Type B pancreatic cell (in vitro differentiated cells): Measurements from ENCODE around the gene MRPL1. TPM values are rescaled to one million over a fixed set of nuclear protein-coding genes. Genes with fewer than 3 reads are reported as not detected.

Source experiments
- DNase-seq: peaks from one replicate; pipeline ENCODE4 v3.0.0; 2021; ENCODE audit warnings: mixed read lengths; ENCODE audit not compliant: unreplicated experiment; ENCODE audit errors: extremely low spot score
- H3K27ac Mint-ChIP-seq: 2 replicates; pipeline ENCODE4 v1.8.0; 2021; ENCODE audit warnings: mild to moderate bottlenecking, mixed read lengths
- H3K27me3 Mint-ChIP-seq: 2 replicates; pipeline ENCODE4 v1.8.0; 2021; ENCODE audit warnings: mixed read lengths
- H3K36me3 Mint-ChIP-seq: 2 replicates; pipeline ENCODE4 v1.8.0; 2021; ENCODE audit warnings: mixed read lengths
- H3K4me1 Mint-ChIP-seq: one replicate; pipeline ENCODE4 v1.8.0; 2021; ENCODE audit warnings: mixed read lengths; ENCODE audit not compliant: unreplicated experiment
- H3K4me3 Mint-ChIP-seq: 2 replicates; pipeline ENCODE4 v1.8.0; 2021; ENCODE audit warnings: mild to moderate bottlenecking, mixed read lengths
- H3K9me3 Mint-ChIP-seq: 2 replicates; pipeline ENCODE4 v1.8.0; 2021; ENCODE audit warnings: mixed read lengths
- CTCF ChIP-seq: fragments of 200-600 bp; sonication (generic); conservative IDR thresholded peaks from 2 replicates; pipeline ENCODE4 v1.5.0; 2021; ENCODE audit warnings: antibody characterized with exemption, mild to moderate bottlenecking
- total RNA-seq: library from RNA; stranded (reverse); gene quantifications from 2 replicates; pipeline ENCODE4 v1.2.1, GENCODE V29; 2021; ENCODE audit warnings: low replicate concordance

Gene MRPL1
- total RNA-seq, 1 donor from 2014 or later, result 44.1 TPM

- peaks cover 15% of the 10 kb centered on the region for H3K36me3 Mint-ChIP-seq
- peaks cover 21% of the 10 kb centered on the region for H3K4me1 Mint-ChIP-seq
- H3K9me3 Mint-ChIP-seq, result no peaks in the 10 kb centered on the region
- DNase-seq, result no peak
- no peak overlapping the region for H3K4me3 Mint-ChIP-seq
- no peaks in the 10 kb centered on the region for H3K27me3 Mint-ChIP-seq
- H3K27ac Mint-ChIP-seq, result no peak overlapping the region
- TF ChIP-seq CTCF, result no peak
These were observed 2.6 kb downstream of the MRPL1 start for GRCh38 chr4:77865259-77865658.

- peaks cover 8% of the 10 kb centered on the region for H3K36me3 Mint-ChIP-seq
- no peak for DNase-seq
- H3K27ac Mint-ChIP-seq, result no peak overlapping the region
- H3K4me1 Mint-ChIP-seq, result peaks cover 9% of the 10 kb centered on the region
- H3K9me3 Mint-ChIP-seq, result no peaks in the 10 kb centered on the region
- TF ChIP-seq CTCF, result no peak
- H3K27me3 Mint-ChIP-seq, result no peaks in the 10 kb centered on the region
- no peak overlapping the region for H3K4me3 Mint-ChIP-seq
These were observed 10.3 kb downstream of the MRPL1 start for GRCh38 chr4:77872723-77873445.

- DNase-seq, result no peak
- no peak for TF ChIP-seq CTCF
- H3K4me1 Mint-ChIP-seq, result peaks cover 21% of the 10 kb centered on the region
- H3K36me3 Mint-ChIP-seq, result peaks cover 10% of the 10 kb centered on the region
- no peak overlapping the region for H3K27ac Mint-ChIP-seq
- no peak overlapping the region for H3K4me3 Mint-ChIP-seq
- no peaks in the 10 kb centered on the region for H3K9me3 Mint-ChIP-seq
- H3K27me3 Mint-ChIP-seq, result no peaks in the 10 kb centered on the region
These were observed 14.5 kb downstream of the MRPL1 start for GRCh38 chr4:77877167-77877566.

- Mint-ChIP-seq H3K27me3 (no peaks in the 10 kb centered on the region), H3K4me3 (no peak overlapping the region), H3K36me3 (peaks cover 14% of the 10 kb centered on the region), H3K27ac (no peak overlapping the region), H3K4me1 (peaks cover 21% of the 10 kb centered on the region), H3K9me3 (no peaks in the 10 kb centered on the region)
- TF ChIP-seq CTCF, result no peak
- DNase-seq, result no peak
These were observed 15.3 kb downstream of the MRPL1 start for GRCh38 chr4:77877771-77878565.

- H3K9me3 Mint-ChIP-seq, result peaks cover 5% of the 10 kb centered on the region
- no peaks in the 10 kb centered on the region for H3K27me3 Mint-ChIP-seq
- peak overlapping the region; percentile 1 for H3K4me3 Mint-ChIP-seq
- H3K27ac Mint-ChIP-seq, result peak overlapping the region; percentile 49
- H3K36me3 Mint-ChIP-seq, result peaks cover 25% of the 10 kb centered on the region
- TF ChIP-seq CTCF, result no peak
- peaks cover 21% of the 10 kb centered on the region for H3K4me1 Mint-ChIP-seq
- no peak for DNase-seq
These were observed 18.2 kb downstream of the MRPL1 start for GRCh38 chr4:77880784-77881183.
